HG03432 (cell line): ENCODE results near the gene FAM13C.

Experiments
- ATAC-seq: cut with Tn5 transposase; IDR thresholded peaks from one replicate; pipeline ENCODE4 v1.9.1; 2021; ENCODE audit warnings: mild to moderate bottlenecking, moderate library complexity; ENCODE audit not compliant: unreplicated experiment

The FAM13C gene

DNA sequence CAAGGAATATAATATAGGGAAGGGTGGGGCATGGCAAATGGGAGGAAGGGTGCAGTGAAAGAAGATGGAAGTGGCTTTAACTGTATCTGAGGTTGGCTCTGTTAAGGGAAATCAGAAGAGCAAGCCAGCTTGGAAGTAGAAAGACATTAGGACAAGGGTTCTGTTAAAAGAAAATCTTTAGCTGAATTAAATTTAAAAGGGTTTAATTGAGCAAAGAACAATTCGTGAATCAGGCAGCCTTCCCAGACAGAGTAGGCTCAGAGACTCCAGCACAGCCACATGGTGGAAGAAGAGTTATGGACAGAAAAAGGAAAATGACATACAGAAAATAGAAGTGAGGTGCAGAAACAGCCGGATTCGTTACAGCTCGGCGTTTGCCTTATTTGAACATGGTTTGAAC lies 42.0 kb downstream of the FAM13C start:
- no peak for ATAC-seq

DNA sequence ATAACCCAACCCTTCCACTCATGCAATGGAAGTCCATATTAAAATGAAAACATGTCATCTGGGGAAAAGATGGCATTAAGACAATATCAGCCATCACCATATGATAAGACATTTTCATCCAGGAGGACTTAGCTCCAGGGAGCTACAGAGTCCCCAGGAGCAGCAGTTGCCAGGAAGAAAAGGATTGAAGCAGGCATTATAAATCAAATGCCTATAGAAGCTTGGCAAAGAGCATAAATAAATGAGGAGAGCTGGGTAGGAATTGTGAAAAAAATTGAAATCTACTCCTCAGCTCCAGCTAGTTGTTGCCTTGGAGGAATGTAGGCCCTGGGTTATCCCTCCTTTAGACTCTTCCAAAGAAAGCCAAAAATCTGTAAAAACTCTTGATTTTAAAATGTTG lies 42.5 kb downstream of the FAM13C start:
- no peak for ATAC-seq

DNA sequence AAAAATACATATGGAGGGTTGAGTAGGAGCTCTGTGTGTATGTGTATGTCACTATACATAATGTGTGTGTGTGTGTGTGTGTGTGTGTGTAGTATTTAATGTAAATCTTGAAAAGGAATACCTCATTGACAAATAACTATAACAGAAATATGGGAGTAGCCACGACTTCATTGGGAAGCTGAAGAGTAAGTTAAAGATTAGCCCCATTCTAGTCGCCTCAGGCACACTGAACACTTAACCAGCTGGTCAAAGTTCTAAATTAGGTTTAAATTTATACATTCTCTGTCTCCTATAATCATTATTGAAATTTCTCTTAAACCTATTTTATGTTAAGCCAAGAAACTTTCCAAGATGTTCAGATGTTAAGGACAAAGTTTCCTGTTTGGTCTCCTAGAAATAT lies 45.3 kb downstream of the FAM13C start:
- no peak for ATAC-seq

DNA sequence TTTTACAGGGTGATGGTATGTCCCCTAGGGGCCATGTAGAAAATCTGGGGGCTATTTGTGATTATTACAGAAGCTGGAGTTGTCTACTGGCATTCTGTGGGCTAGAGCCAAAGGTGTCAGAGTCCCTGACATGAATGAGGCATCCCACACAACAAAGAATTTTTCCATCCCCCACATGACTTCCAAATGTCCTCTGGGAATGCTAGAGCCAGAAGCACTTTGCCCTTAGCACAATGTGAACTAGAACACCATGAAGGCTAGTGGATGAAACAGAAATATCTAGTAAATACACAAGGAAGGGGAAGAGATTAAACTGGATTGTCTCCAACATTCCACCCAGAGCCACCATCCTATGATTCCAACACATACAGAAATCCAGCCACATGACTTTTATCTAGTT lies 46.9 kb downstream of the FAM13C start:
- no peak for ATAC-seq

DNA sequence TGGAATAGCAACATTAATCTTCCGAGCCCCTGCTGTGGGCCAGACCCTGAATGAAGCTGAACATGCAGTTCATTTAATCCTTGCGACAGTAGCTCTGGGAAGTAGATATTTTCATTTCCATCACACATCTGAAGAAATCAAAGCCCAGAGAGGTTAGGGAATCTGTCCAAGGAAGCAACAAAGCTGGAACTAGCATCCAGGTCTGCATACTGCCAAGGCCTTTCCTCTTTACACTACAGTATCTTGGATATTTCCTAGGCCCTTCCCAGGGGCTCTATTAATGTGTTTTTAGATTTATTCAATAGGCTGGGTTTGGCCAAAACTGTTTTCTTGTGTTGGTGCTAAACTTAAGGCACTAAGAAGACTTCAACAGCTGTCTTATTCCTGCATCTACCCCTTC lies 48.1 kb downstream of the FAM13C start:
- no peak for ATAC-seq

DNA sequence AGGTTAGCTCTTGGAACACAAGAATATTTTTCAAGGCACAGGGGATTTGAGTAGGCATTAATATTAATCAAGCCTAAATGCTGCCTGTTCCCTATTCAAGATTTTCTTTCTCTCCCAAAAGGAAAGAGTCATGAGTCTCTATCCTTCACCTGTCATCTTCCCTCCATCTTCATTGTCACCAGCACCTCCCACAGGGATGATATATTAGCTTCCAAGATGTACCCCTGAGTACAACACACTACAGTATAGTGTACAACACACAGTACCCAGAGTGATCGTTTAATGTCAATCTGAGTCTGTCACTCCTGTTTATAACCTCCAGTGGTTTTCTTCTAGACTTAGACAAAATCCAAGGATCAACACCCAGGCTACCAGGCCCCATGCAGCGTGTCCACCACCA lies 50.1 kb downstream of the FAM13C start:
- no peak for ATAC-seq

DNA sequence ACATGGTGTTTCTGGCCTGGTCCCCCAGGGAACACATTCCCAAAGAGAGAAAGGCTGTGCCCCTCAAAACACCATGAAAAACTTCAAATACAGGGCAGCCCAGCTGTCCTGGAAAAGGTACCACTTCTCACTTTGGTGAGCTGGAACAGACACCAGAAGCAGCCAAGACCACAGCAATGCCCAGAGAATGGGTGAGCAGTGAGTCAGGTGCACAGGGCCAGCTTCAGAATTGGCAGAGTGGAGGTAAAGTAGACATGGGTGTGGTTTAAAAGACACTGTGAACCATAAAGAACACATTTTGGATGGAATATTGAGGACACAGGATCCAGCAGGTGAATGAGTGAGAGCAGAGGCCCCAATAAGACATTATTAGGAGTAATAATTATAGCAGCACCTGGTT lies 51.3 kb downstream of the FAM13C start:
- ATAC-seq, result no peak

DNA sequence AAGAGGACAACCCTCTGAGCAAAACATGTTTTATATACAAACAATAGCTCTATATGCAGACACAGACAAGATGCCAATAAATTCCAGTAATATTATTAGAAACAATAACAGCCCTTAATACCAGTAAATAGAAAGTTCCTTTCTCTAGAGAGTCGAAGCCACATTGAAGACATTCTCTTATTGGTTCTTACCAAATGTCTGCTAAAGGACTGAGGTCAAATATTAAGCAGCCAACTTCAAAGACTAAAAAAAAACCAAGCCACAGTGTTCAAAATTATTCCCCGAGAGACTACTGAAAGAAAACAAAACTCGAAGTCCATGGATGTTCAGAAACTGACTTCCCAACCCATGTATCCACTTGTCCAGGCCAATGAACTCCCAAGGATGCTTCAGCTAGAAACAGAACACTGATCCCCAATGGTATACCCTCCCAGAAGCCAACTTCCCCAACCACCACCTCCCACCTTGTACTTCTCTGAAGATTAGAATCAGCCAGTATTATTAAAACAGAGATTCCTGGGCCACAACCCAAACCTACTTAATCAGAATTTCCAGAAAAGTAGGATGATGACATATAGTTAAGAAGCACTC lies 51.9 kb downstream of the FAM13C start:
- no peak for ATAC-seq

DNA sequence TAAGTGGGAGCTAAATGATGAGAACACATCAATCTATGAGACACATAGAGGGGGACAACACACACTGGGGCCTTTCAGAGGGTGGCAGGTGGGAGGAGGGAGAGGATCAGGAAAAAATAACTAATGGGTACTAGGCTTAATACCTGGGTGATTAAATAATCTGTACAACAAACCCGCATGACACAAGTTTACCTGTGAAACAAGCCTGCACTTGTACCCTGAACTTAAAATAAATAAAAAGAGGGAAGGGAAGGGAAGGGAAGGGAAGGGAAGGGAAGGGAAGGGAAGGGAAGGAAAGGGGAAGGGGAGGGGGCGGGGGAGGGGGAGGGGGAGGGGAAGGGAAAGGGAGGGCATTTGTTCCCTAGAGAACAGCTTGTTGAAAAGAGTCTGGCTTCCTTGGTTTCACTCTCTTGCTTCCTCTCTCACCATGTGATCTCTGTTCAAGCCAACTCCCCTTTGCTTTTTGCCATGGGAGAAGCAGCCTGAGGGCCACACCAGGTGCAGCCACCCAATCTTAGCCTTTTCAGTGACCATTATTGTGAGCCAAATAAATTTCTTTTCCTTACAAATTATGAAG lies 57.7 kb downstream of the FAM13C start:
- ATAC-seq, result no peak

DNA sequence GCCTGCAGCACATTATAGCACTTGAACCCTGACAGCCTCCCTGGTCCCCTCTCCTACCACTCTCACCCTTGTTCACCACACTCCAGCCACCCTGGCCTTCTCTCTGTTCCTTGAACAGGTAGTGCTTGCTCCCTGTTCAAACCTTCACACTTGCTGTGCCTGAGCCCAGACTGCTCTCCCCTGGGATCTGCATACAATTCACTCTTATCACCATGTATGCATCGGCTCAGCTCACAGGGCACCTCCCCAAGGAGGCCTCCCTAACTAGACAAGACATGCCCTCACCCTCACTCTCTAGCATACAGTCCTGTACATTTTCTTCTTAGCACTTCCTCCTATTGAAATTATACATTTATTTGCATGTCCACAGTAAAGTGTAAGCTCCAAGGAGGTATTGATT lies 59.3 kb downstream of the FAM13C start:
- peak; percentile 57 for ATAC-seq

DNA sequence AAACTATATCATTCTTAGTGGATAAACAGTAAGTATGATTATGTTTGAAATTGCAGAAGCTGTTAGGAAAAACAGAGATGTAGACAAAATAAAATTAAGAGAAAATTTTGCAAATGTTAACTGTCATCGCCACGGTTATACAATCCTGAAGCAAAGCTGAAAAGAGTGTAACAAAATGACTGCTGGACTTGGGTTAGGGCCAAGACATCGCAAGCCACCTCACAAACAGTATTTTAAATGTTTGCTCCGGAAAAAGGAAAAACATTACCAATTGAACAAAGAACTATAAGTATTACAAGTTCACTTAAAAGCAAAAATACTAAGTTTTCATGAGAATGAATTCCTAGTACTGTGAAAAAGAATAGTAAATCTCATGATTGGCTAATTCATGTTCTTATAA lies 60.0 kb downstream of the FAM13C start:
- no peak for ATAC-seq

DNA sequence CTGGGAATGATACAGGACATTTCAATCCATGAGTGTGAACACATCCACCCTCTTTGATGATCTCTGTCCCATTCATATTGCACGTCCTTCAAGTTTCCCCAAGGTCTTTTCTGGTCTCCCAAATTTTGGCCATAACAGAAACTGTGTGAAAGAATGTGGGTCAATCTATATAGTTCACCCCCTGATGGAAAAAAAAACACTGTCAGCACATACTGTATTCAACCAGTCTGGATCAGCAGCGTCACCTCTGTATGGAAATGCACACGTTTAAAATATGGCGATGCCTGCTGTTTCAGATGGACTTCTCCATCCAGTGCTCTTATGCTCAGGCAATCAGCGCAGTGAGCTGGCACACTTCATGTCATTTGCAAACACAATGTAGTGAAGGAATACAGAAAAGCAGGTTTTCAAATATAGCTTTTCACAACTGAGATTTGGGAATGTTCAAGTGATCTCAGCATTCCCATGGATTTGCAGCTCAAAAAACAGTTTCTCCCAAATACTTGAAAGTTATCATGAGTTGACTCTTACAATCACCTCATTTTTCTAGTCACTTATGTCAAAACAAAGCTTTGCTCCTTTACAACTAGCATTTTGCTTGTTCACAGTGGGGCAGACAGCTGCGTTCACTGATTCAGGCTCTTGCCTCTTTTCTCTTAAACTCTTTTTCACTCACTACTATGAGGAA lies 61.1 kb downstream of the FAM13C start:
- no peak for ATAC-seq

DNA sequence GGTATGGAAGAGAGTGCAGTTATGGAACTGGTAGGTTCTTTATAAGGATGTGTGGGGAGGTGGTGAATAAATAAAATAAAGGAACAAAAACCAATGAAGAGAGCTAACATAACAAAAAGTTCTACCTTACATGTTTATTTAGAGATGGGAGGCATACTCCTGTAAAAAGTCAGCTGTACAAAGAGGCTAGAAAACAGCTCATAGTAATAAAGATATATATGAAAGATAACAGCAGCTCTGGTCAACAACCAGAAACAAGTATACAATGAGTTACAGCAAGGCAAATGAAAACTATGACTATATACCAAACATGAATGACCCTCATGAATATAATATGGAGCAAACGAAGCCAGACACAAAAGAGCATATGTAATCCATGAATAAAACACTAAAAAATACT lies 62.0 kb downstream of the FAM13C start:
- ATAC-seq, result no peak

DNA sequence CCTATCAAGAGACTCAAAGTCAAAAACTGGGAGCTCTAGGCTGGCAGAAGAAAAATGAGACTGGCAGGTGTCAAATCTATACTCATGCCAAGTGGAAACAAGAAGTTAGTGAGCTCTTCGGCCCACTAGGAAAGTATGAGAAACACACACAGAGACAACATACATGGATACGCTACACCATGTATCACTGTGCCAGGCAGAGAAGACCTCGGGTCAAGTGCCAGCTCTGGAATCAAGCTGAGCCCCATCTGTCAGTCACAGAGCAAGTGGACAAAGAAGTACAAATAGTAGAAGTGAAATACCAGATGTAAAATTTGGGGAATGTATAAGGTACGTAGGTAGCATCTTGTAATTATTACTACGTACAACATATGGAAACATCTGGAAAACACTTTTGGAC lies 62.4 kb downstream of the FAM13C start:
- no peak for ATAC-seq

DNA sequence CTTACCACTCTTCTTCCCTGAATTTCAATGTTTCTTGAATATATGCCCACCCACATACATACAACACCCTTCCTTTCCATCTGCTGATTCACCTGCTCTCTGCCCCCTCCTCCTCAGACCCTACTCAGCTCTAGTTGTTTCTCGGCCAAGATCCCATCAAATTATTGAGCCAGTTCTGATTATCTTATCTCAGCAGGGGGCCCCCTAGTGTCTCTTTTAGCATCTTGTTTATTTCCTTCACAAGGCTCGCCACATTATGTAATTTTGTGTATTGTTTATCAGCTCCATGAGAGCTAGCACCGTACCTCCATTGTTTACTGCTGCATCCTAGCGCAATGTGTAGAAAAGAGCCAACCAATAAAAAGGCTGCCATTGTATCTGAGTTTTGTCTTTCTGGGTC lies 71.9 kb downstream of the FAM13C start:
- no peak for ATAC-seq

DNA sequence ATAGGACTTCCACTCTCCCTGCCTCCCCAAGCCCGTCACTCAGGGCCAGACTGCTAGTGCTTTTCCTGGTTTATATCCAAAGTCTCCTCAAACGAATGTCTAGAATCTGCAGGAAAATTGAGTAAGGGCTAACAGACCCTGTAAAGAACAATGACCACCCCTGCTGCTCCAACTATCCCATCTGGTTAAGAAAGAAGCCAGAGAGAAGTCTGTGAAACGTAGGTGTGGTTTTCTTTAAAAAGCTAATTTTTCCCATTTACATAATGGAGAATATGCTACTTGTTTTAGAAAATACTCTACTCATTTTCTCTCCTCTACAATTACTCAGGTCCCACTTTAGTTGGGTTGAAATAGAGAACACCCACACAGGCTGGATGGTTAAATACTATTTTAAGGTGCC lies 72.5 kb downstream of the FAM13C start:
- no peak for ATAC-seq

DNA sequence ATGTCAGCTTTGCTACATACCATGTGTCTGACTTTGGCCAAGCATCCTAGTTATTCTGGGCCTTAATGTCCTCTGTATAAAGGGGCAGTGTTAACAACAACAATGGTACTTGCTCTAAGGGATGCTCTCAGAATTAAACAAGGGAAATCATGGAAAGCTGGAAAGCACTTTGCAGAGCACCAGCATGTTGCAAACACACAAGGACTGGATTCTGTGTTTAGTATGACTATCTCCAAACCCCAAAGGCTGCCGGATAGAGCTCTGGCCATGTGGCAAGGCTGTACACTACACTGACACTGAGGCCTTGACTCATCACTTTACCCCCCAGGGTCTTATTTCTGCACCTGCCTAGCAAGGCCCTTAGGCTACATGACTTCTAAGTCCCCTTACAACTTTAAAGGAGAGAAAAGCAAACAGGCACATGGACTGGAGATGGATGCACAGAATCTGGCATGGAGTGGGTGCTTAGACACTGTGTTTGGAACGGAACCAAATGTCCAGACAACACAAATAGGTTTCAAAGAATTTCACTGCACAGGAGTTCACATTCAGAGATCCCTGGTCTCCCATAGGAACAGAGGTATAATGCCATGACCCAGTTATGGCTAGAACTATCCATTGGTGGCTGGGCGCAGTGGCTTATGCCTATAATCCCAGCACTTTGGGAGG lies 74.6 kb downstream of the FAM13C start:
- ATAC-seq, result no peak

DNA sequence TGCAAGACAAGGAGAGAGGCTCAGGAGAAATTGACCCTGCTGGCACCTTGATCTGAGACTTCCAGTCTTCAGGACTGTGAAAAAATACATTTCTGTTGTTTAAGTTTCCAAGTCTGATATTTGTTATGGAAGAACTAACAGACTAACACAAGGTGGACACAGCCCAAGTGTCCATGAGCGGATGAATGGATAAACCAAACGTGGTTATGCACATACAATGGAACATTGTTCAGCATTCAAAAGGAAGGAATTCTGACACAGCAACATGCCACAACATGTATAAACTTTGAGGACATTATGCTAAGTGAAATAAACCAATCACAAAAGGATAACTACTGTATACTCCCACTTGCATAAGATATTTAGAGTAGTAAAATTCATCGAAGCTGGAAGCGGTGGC lies 76.5 kb downstream of the FAM13C start:
- ATAC-seq, result no peak

DNA sequence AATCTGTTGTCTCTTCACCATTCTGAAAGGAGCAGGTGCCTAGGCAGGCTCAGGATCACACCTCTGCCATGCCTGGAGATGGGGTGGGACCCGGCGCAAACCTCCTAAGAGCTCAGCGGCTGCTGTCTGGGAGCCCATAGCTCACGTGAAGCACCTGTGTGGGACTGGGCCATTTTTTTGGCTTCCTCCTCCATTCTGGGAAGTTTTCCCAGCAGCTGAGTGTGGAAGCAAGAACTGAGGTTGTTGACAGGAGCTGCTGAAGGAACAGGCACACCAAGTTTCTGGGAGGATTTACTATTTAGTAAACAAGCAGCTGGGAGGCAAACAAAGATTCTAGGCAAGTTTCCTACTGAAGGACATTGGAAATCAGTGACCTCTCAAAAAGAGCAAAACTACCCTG lies 77.3 kb downstream of the FAM13C start:
- ATAC-seq, result no peak

DNA sequence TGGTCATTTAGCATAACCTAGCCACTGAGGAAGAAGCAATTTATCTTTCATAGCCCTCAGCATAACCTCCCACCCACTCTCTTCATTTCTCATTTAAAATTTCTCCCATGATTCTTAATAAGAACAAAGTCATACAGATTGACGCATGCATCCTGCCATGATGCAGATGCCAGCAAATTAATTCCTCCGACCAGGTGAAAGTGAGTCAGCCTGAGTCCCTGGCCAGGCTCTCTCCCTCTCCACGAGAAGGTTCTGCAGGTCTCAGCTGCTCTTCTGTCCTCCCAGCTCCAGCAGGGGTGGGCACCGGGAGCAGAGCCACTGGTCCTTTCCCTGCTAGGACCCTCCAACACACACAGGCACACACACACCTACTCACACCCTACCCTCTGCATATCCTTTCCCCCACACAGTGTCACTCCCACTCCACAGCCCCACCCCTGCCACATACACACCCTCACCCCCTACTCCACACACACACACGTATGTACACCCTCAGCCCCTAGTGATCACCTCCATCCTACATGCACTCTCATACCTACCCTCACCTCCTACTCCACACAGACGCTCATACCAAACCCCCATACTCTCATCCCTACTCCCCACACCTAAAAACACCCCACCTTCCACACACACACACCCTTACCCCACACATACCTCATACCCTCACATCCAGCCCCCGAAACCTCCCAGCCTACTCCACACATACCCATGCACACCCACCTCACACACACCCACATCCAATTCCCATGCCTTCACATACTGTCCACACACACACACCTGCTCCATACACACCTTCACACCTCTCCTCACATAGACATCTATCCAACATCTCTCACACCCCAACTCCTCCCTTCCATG lies 78.0 kb downstream of the FAM13C start:
- ATAC-seq, result no peak

DNA sequence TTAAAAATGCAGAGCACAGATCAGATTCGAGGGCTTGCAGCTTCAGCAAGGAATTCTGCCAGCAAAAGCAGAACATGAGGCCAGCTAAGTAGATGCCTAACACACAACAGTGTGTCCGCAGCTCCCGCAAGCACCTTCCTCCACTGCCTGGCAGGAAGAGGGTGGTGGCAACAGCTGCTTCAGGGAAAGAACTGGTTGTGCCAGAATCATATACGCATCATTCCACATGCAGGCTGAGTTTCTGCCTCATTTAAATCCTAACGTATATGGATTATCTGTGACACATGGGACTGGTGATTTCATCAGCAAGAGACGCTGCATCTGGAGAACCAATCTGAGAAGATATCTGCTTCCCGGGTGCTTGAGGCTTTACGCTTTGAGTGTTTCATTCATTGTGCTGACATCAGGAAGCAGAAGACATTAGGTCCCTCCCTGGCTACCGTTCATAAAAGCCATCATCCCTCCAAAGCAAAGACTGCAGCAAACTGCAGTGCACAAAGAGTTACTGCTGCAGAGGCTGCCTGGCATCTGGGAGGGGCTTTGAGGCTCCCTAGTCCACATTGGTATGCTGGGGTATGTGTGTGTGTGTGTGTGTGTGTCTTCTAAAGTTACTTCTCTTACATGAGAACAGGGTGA lies 78.8 kb downstream of the FAM13C start:
- no peak for ATAC-seq
